HCT116 (cell line): ENCODE data around the gene ADARB2. TPM values are rescaled to one million over a fixed set of nuclear protein-coding genes. Genes with fewer than 3 reads are reported as not detected.

ENCODE experiments used
- ATAC-seq: fragments of 200-7000 bp; cut with Tn5 transposase; 2 replicates; pipeline ENCODE4 v1.9.1; 2020; ENCODE audit warnings: mild to moderate bottlenecking, moderate library complexity
- BruUV-seq: library from RNA; stranded (reverse); fragments of 400-500 nt; replicated peaks from 2 replicates; lab custom pipeline; 2021; lab: Mats Ljungman, UMichigan
- CTCF ChIA-PET: fragments of 300-600 bp; sonication (Branson Sonifier 250); formaldehyde crosslinking; loops from one replicate; lab custom pipeline; 2021; ENCODE audit warnings: antibody characterized with exemption; lab: Charles Lee
- POLR2A ChIA-PET: fragments of 300-600, 350-600 bp; sonication (Branson Sonifier 250); formaldehyde crosslinking; loops from one replicate; lab custom pipeline; 2021; ENCODE audit warnings: antibody characterized with exemption; lab: Charles Lee
- RAD21 ChIA-PET, 2 experiments: fragments of 300-600 bp; sonication (Branson Sonifier 250); formaldehyde crosslinking; loops; one replicate each; lab custom pipeline; 2023; ENCODE audit warnings: low total read pairs in 2 of 2; ENCODE audit not compliant: uncharacterized antibody in 2 of 2, unreplicated experiment in 2 of 2, low non-redundant PET in 1 of 2; lab: Charles Lee
- DNase-seq: peaks from one replicate; pipeline ENCODE4 v3.0.0-alpha.2; 2010; ENCODE audit warnings: low read depth, low spot score
- H2AFZ ChIP-seq: fragments of 200-600 bp; shearing (Covaris generic), sonication (generic); 2 replicates; pipeline ENCODE4 v1.6.1; 2017; ENCODE audit warnings: low read depth, mixed run types, mixed read lengths, antibody characterized with exemption, low read length; ENCODE audit not compliant: poor library complexity, severe bottlenecking
- H3K27ac ChIP-seq: 2 replicates; pipeline ENCODE4 v1.5.1; 2012; ENCODE audit warnings: low read depth, low read length
- H3K27me3 ChIP-seq: fragments of 200-600 bp; sonication (generic); 2 replicates; pipeline ENCODE4 v1.6.1; 2016; ENCODE audit warnings: mixed run types, low read length, mixed read lengths; ENCODE audit not compliant: insufficient read depth
- H3K36me3 ChIP-seq, 2 experiments: fragments of 200-500 bp in 1 of 2; fragments of 200-600 bp in 1 of 2; sonication (Bioruptor generic) in 1 of 2; sonication (generic) in 1 of 2; 2 replicates each; pipeline versions ENCODE4 v1.5.1 to v1.6.1; 2014 to 2016; ENCODE audit warnings: low read length in 2 of 2, inconsistent platforms in 1 of 2, mixed read lengths in 1 of 2, mixed run types in 1 of 2; ENCODE audit not compliant: insufficient read depth in 2 of 2, control insufficient read depth in 1 of 2
- H3K4me1 ChIP-seq, 2 experiments: fragments of 200-600 bp in 1 of 2; sonication (generic) in 1 of 2; 2 replicates each; pipeline versions ENCODE4 v1.5.1 to v1.6.1; 2012 to 2017; ENCODE audit warnings: low read length in 2 of 2, inconsistent platforms in 1 of 2, mild to moderate bottlenecking in 1 of 2, mixed read lengths in 1 of 2, mixed run types in 1 of 2, moderate library complexity in 1 of 2; ENCODE audit not compliant: insufficient read depth in 2 of 2, control insufficient read depth in 1 of 2
- H3K4me2 ChIP-seq: fragments of 200-600 bp; sonication (generic); 2 replicates; pipeline ENCODE4 v1.6.1; 2017; ENCODE audit warnings: mixed run types, low read length, mixed read lengths
- H3K4me3 ChIP-seq, 2 experiments: fragments of 200-600 bp in 1 of 2; sonication (generic) in 1 of 2; replicated peaks in 1 of 2; 2 replicates each; pipeline ENCODE4 v1.5.1; 2011 to 2016; ENCODE audit warnings: low read length in 2 of 2, control low read depth in 1 of 2, low read depth in 1 of 2, mild to moderate bottlenecking in 1 of 2, mixed read lengths in 1 of 2, mixed run types in 1 of 2
- H3K79me2 ChIP-seq: fragments of 200-600 bp; sonication (generic); 2 replicates; pipeline ENCODE4 v1.6.1; 2017; ENCODE audit warnings: mild to moderate bottlenecking, mixed run types, low read length, moderate library complexity, mixed read lengths; ENCODE audit not compliant: insufficient read depth
- H3K9ac ChIP-seq: fragments of 200-600 bp; sonication (generic); 2 replicates; pipeline ENCODE4 v1.6.1; 2016; ENCODE audit warnings: low read length, mixed read lengths
- H3K9me2 ChIP-seq: fragments of 200-600 bp; sonication (generic), shearing (Covaris generic); 2 replicates; pipeline ENCODE4 v1.6.1; 2017; ENCODE audit warnings: mixed run types, mild to moderate bottlenecking, moderate library complexity; ENCODE audit not compliant: insufficient read depth
- H3K9me3 ChIP-seq, 2 experiments: fragments of 200-500 bp in 1 of 2; fragments of 200-600 bp in 1 of 2; sonication (Bioruptor generic) in 1 of 2; sonication (generic) in 1 of 2; 2 replicates each; pipeline ENCODE4 v1.6.1; 2014 to 2017; ENCODE audit warnings: low read length in 2 of 2, mixed read lengths in 2 of 2, inconsistent platforms in 1 of 2, low read depth in 1 of 2, mild to moderate bottlenecking in 1 of 2, mixed run types in 1 of 2, moderate library complexity in 1 of 2; ENCODE audit not compliant: control insufficient read depth in 1 of 2, insufficient read depth in 1 of 2
- H4K20me1 ChIP-seq: fragments of 200-600 bp; sonication (generic), shearing (Covaris generic); 2 replicates; pipeline ENCODE4 v1.6.1; 2017; ENCODE audit warnings: mixed run types, mild to moderate bottlenecking, moderate library complexity; ENCODE audit not compliant: insufficient read depth
- CTCF ChIP-seq, 3 experiments: fragments of 200-600 bp in 1 of 3; sonication (generic) in 1 of 3; IDR thresholded peaks in 2 of 3; conservative IDR thresholded peaks in 1 of 3; 2 replicates each; pipeline ENCODE4 v1.5.1; 2012 to 2017; ENCODE audit warnings: low read depth in 2 of 3, low read length in 2 of 3, antibody characterized with exemption in 1 of 3, borderline replicate concordance in 1 of 3, control low read depth in 1 of 3, mild to moderate bottlenecking in 1 of 3, mixed read lengths in 1 of 3, mixed run types in 1 of 3, moderate library complexity in 1 of 3; ENCODE audit not compliant: insufficient read depth in 1 of 3
- EZH2 ChIP-seq: fragments of 200-600 bp; sonication (generic); IDR thresholded peaks from 2 replicates; pipeline ENCODE4 v1.6.1; 2017; ENCODE audit warnings: antibody characterized with exemption, mixed run types
- EZH2phosphoT487 ChIP-seq: fragments of 200-600 bp; IDR thresholded peaks from 2 replicates; pipeline ENCODE4 v1.6.1; 2018; ENCODE audit warnings: antibody characterized with exemption, borderline replicate concordance
- POLR2A ChIP-seq: IDR thresholded peaks from 2 replicates; pipeline ENCODE4 v1.7.0; 2011; ENCODE audit warnings: borderline replicate concordance; ENCODE audit not compliant: insufficient read depth, insufficient read length; ENCODE audit errors: extremely low read depth
- RAD21 ChIP-seq: IDR thresholded peaks from 2 replicates; pipeline ENCODE4 v1.6.1; 2012; ENCODE audit warnings: low read depth, mild to moderate bottlenecking
- ZBTB33 ChIP-seq: IDR thresholded peaks from 2 replicates; pipeline ENCODE4 v1.6.1; 2011; ENCODE audit warnings: mild to moderate bottlenecking, low read length, moderate library complexity; ENCODE audit not compliant: insufficient replicate concordance; ENCODE audit errors: extremely low read depth
- intact Hi-C: fragments of 100-400 bp; cut with micrococcal nuclease; formaldehyde crosslinking; loops from 2 replicates; pipeline ENCODE4 v1.10.0; 2022
- total RNA-seq: library from RNA; stranded (reverse); gene quantifications from one replicate; pipeline ENCODE4 v1.2.1, GENCODE V29; 2021; ENCODE audit not compliant: unreplicated experiment
- TF ChIP-seq, protein P1 (sequence below): IDR thresholded peaks from 2 replicates; pipeline ENCODE4 v1.6.1; 2012

The ADARB2 gene
- total RNA-seq, 1 experiment from 2014 or later = not detected

DNA sequence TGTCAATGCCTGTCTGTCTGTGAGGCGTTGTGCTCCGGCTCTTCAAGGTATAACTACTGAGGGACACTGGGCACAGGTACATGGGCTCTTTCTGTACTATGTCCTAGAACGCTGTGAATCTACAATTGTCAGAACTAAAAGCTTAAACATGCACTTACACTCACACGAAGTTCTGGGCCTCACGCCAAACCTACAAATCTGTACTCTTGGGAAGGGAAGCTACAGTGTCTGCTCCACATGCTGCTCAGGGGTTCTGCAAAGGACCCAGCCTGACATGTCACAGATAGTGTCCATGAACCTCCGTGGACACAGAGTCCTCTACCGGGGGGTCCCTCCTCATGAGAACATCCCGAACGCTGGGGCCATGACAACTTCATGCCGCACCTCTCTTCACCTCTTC, 412.4 kb downstream of the ADARB2 start:
- Histone ChIP-seq H3K4me2 (no peak overlapping the region), H3K4me1 (no peaks in the 10 kb centered on the region), H3K79me2 (no peaks in the 10 kb centered on the region), H3K9me3 (no peaks in the 10 kb centered on the region), H3K4me3 (no peak overlapping the region), H3K27ac (no peak overlapping the region), H2AFZ (no peak overlapping the region), H3K36me3 (no peaks in the 10 kb centered on the region), H3K9ac (no peak overlapping the region), H4K20me1 (no peaks in the 10 kb centered on the region), H3K27me3 (peaks cover 39% of the 10 kb centered on the region), H3K9me2 (no peaks in the 10 kb centered on the region)
- RAD21 ChIA-PET = no interaction called here
- CTCF ChIA-PET = no interaction called here
- no TSS peak for BruUV-seq
- ATAC-seq = no peak
- intact Hi-C loops = no loop called here
- POLR2A ChIA-PET = no interaction called here
- TF ChIP-seq EZH2 (no peak), EZH2phosphoT487 (no peak), CTCF (IDR thresholded peaks at IDR 0.05 in 2 of 3, conservative IDR thresholded peaks at IDR 0.05 in 1 of 3; ENCODE audit: borderline replicate concordance in 1 of 3, insufficient read depth in 1 of 3, low read depth in 2 of 3, low read length in 2 of 3) (no peak), RAD21 (no peak), ZBTB33 (no peak), POLR2A (no peak)
- TF ChIP-seq, protein P1, sequence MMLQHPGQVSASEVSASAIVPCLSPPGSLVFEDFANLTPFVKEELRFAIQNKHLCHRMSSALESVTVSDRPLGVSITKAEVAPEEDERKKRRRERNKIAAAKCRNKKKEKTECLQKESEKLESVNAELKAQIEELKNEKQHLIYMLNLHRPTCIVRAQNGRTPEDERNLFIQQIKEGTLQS = no peak
- no peak for DNase-seq
